AG09309 (cell line): Measurements from ENCODE around the gene OMP.

Experiments
- DNase-seq: peaks from one replicate; pipeline ENCODE4 v3.0.0-alpha.2; 2010; ENCODE audit warnings: low read depth
- H3K4me3 ChIP-seq: 2 replicates; pipeline ENCODE4 v1.5.1; 2011; ENCODE audit warnings: mild to moderate bottlenecking, low read depth, low read length, moderate library complexity; ENCODE audit not compliant: control insufficient read depth
- CTCF ChIP-seq: IDR thresholded peaks from 2 replicates; pipeline ENCODE4 v1.5.1; 2011; ENCODE audit warnings: mild to moderate bottlenecking, low read depth, low read length, inconsistent platforms; ENCODE audit not compliant: insufficient read depth, control insufficient read depth; ENCODE audit errors: missing control alignments

Gene OMP

GRCh38 chr11:77121096-77121640 is 18.5 kb downstream of the OMP start:
- no peak overlapping the region for H3K4me3 ChIP-seq
- TF ChIP-seq CTCF: no peak
- DNase-seq: no peak

GRCh38 chr11:77121876-77122575 is 19.4 kb downstream of the OMP start:
- H3K4me3 ChIP-seq: no peak overlapping the region
- no peak for DNase-seq
- TF ChIP-seq CTCF: no peak

- H3K4me3 ChIP-seq: no peak overlapping the region
- TF ChIP-seq CTCF: no peak
- no peak for DNase-seq
Measured at GRCh38 chr11:77122576-77123212, 20.1 kb downstream of the OMP start.

- no peak overlapping the region for H3K4me3 ChIP-seq
- TF ChIP-seq CTCF: no peak
- no peak for DNase-seq
Measured at GRCh38 chr11:77123591-77123990, 21.0 kb downstream of the OMP start.

GRCh38 chr11:77124041-77124440 is 21.4 kb downstream of the OMP start:
- H3K4me3 ChIP-seq: no peak overlapping the region
- no peak for TF ChIP-seq CTCF
- no peak for DNase-seq

- no peak overlapping the region for H3K4me3 ChIP-seq
- TF ChIP-seq CTCF: no peak
- DNase-seq: no peak
Measured at GRCh38 chr11:77124488-77124887, 21.8 kb downstream of the OMP start.
